Muscle layer of duodenum (tissue), 2 donors: Measurements from ENCODE around the gene ZNF132.
"Not testable (repeated sequence)": the region's sequence is repeated elsewhere in the genome, so short reads cannot be mapped to it uniquely, and the experiment has no call there.

Source experiments
- H3K27ac ChIP-seq: one replicate; pipeline ENCODE4 v1.7.0; 2013; ENCODE audit warnings: mild to moderate bottlenecking, low read length
- H3K27me3 ChIP-seq: one replicate; pipeline ENCODE4 v1.7.0; 2013; ENCODE audit warnings: low read depth, mild to moderate bottlenecking, control low read depth, low read length
- H3K36me3 ChIP-seq, 2 donors: one replicate each; pipeline ENCODE4 v1.7.0; 2013; ENCODE audit warnings: low read length in 2 of 2, control low read depth in 1 of 2, mild to moderate bottlenecking in 1 of 2; ENCODE audit not compliant: insufficient read depth in 2 of 2, control insufficient read depth in 1 of 2
- H3K4me1 ChIP-seq, 2 donors: one replicate each; pipeline ENCODE4 v1.7.0; 2013; ENCODE audit warnings: low read length in 2 of 2, mild to moderate bottlenecking in 2 of 2, control low read depth in 1 of 2, moderate library complexity in 1 of 2; ENCODE audit not compliant: insufficient read depth in 2 of 2, control insufficient read depth in 1 of 2
- H3K4me3 ChIP-seq, 2 donors: one replicate each; pipeline ENCODE4 v1.7.0; 2013; ENCODE audit warnings: low read length in 2 of 2, low read depth in 1 of 2, mild to moderate bottlenecking in 1 of 2
- H3K9me3 ChIP-seq, 2 donors: one replicate each; pipeline ENCODE4 v1.7.0; 2013; ENCODE audit warnings: low read length in 2 of 2, control low read depth in 1 of 2, mild to moderate bottlenecking in 1 of 2; ENCODE audit not compliant: control insufficient read depth in 1 of 2
- donor health status: healthy.

Gene ZNF132

GRCh38 chr19:58439576-58440554, at the start of gene ZNF132:
ZNF132 (minus strand) TSS chr19:58440153; CDS start chr19:58439821, 332 bp downstream.
- H3K4me3 ChIP-seq: peak within 1 kb of the TSS; percentile 83 to 86
- H3K27ac ChIP-seq: peak within 1 kb of the TSS; percentile 67
- H3K9me3 ChIP-seq: peaks cover 29 to 38% of the 10 kb centered on the region in 2 donors
- peaks cover 19 to 34% of the 10 kb centered on the region in 2 donors for H3K36me3 ChIP-seq
- peaks cover 3 to 19% of the 10 kb centered on the region in 2 donors for H3K4me1 ChIP-seq
- H3K27me3 ChIP-seq: no peaks in the 10 kb centered on the region

DNA sequence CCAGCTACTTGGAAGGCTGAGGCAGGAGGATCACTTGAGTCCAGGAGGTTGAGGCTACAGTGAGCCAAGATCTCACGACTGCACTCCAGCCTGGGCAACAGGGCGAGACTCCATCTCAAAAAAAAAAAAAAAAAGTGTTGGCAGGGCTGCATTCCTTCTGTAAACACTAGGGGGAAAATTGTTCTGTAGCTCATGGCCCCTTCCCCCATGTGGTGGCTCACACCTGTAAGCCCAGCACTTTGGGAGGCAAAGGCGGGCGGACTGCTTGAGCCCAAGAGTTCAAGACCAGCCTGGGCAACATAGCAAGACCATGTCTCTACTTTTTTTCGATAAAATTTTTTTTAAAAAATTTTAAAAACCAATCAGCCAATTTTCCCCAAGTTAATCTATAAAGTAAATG, 44.4 kb upstream of the ZNF132 start:
- not testable (repeated sequence) for H3K4me3 ChIP-seq, H3K27me3 ChIP-seq, H3K27ac ChIP-seq, H3K9me3 ChIP-seq, H3K4me1 ChIP-seq
- H3K36me3 ChIP-seq: peaks cover 4 to 26% of the 10 kb centered on the region in 2 donors

DNA sequence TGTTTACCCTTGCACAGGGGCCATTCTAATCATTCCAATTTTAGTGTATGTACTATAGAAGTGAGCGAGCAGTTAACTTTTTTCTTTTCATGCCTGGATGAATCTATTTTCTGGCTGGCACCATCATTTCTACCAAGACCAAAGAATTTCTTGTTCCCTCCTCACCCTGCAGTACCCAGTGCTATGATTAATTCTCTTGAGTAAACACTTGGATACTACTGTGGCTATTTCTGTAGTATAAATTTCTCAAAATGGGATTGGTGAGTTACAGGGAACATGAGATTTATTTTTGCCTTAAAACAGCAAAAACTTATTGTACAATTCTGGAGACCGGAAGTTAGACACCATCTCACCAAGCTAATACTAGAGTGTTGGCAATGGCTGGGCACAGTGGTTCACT, 43.8 kb upstream of the ZNF132 start:
- no peaks in the 10 kb centered on the region for H3K4me1 ChIP-seq
- H3K36me3 ChIP-seq: peaks cover 4 to 32% of the 10 kb centered on the region in 2 donors
- no peak overlapping the region for H3K27ac ChIP-seq
- H3K4me3 ChIP-seq: no peak overlapping the region
- no peaks in the 10 kb centered on the region for H3K27me3 ChIP-seq
- no peaks in the 10 kb centered on the region for H3K9me3 ChIP-seq

- H3K27me3 ChIP-seq: no peaks in the 10 kb centered on the region
- peaks cover 4 to 34% of the 10 kb centered on the region in 2 donors for H3K36me3 ChIP-seq
- H3K4me1 ChIP-seq: no peaks in the 10 kb centered on the region
- H3K27ac ChIP-seq: no peak overlapping the region
- H3K4me3 ChIP-seq: no peak overlapping the region
- no peaks in the 10 kb centered on the region for H3K9me3 ChIP-seq
These were observed 42.4 kb upstream of the ZNF132 start for GRCh38 chr19:58482372-58482771.

DNA sequence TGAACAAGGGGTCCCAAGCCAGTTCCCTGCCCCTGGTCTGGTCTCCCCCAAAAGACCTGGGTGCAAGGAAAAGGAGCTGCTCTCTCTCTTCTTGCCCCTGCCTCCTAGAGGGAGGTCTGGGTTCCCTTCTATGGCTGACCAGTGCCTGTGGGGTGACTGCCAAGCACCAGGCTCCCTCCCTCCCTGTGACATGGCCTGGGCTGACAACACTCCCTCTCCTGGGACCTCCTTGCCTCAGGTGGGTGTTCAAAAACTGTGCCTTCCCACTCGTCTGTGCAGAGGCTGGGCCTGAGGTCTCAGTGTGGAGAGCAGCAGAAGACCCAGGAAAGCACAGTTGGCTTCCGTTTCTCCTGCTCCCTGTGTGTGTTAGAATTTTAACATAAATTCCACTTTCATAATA, 40.9 kb upstream of the ZNF132 start:
- Histone ChIP-seq H3K4me3 (no peak overlapping the region), H3K27me3 (no peaks in the 10 kb centered on the region), H3K9me3 (no peaks in the 10 kb centered on the region), H3K36me3 (peaks cover 4 to 34% of the 10 kb centered on the region in 2 donors), H3K4me1 (peaks cover 4 to 10% of the 10 kb centered on the region in 2 donors), H3K27ac (no peak overlapping the region)

DNA sequence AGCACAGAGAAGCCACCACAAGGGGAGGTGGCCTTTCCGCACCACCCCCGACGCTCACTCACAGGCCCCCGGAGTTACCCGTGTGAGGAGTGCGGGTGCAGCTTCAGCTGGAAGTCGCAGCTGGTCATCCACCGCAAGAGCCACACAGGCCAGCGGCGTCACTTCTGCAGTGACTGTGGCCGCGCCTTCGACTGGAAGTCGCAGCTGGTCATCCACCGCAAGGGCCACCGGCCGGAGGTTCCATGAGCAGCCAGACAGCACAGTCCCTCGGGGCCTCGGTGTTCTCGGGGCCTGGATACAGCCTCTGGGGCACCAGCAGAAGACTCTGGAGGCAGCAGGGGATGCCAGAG, 40.5 kb upstream of the ZNF132 start:
- H3K36me3 ChIP-seq: peaks cover 4 to 34% of the 10 kb centered on the region in 2 donors
- H3K9me3 ChIP-seq: no peaks in the 10 kb centered on the region
- no peaks in the 10 kb centered on the region for H3K27me3 ChIP-seq
- no peak overlapping the region for H3K27ac ChIP-seq
- peaks cover 4 to 10% of the 10 kb centered on the region in 2 donors for H3K4me1 ChIP-seq
- no peak overlapping the region for H3K4me3 ChIP-seq

GRCh38 chr19:58479736-58480480, 40.0 kb upstream of the ZNF132 start:
- Histone ChIP-seq H3K36me3 (peaks cover 4 to 34% of the 10 kb centered on the region in 2 donors), H3K4me1 (peaks cover 4 to 15% of the 10 kb centered on the region in 2 donors), H3K4me3 (no peak overlapping the region), H3K27ac (no peak overlapping the region), H3K27me3 (no peaks in the 10 kb centered on the region), H3K9me3 (no peaks in the 10 kb centered on the region)

DNA sequence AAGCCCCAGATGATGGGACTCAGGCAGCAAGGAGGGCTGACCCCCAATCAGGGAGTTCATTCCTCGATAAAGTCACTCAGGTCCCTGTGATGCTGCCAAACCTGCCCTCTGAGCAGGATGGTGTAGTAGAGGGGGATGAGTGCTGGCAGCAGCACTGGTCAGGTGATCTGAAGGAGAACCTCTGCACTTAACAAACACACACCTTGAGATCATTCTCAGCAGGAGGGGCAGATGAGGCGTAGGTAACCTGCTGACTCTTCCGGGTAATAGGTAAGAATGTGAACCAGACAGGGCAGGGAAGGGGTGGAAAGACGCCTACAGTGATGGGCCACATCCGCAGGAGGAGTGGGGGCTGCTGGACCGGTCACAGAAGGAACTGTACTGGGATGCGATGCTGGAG, 39.4 kb upstream of the ZNF132 start:
- H3K4me1 ChIP-seq: peaks cover 4 to 16% of the 10 kb centered on the region in 2 donors
- H3K27ac ChIP-seq: no peak overlapping the region
- no peaks in the 10 kb centered on the region for H3K27me3 ChIP-seq
- H3K9me3 ChIP-seq: no peaks in the 10 kb centered on the region
- H3K4me3 ChIP-seq: no peak overlapping the region
- peaks cover 4 to 34% of the 10 kb centered on the region in 2 donors for H3K36me3 ChIP-seq

DNA sequence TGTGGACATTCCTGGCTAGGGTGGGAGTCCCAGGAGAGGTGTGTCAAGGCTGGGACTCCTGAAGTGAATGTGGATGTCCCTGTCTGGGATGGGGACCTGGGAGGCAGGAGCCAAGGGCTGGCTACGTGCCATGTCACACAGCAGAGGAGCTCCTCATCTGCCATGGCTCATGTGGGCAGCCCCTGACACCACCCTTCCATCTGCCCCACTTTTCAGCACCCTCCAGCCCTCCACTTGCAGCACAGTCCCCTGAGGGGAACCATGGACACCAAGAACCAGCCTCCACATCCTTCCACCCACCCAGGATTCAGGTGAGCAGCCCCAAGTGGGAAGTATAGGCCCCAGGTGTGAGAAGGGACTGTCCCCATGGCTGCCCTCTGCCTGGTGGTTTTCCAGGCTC, 37.9 kb upstream of the ZNF132 start:
- H3K36me3 ChIP-seq: peaks cover 4 to 43% of the 10 kb centered on the region in 2 donors
- H3K27me3 ChIP-seq: no peaks in the 10 kb centered on the region
- H3K4me1 ChIP-seq: peaks cover 4 to 16% of the 10 kb centered on the region in 2 donors
- H3K4me3 ChIP-seq: no peak overlapping the region
- H3K9me3 ChIP-seq: no peaks in the 10 kb centered on the region
- H3K27ac ChIP-seq: no peak overlapping the region

GRCh38 chr19:58477130-58477529, 37.2 kb upstream of the ZNF132 start:
- peak overlapping the region; percentile 73 to 76 for H3K4me3 ChIP-seq
- H3K36me3 ChIP-seq: peaks cover 11 to 48% of the 10 kb centered on the region in 2 donors
- peak overlapping the region; percentile 91 for H3K27ac ChIP-seq
- peaks cover 4 to 16% of the 10 kb centered on the region in 2 donors for H3K4me1 ChIP-seq
- H3K27me3 ChIP-seq: no peaks in the 10 kb centered on the region
- no peaks in the 10 kb centered on the region for H3K9me3 ChIP-seq

GRCh38 chr19:58476498-58477015, 36.6 kb upstream of the ZNF132 start:
- peak overlapping the region; percentile 91 for H3K27ac ChIP-seq

More at GRCh38 chr19:58476498-58477015, 36.6 kb upstream of the ZNF132 start:
- H3K36me3 ChIP-seq: peaks cover 14 to 51% of the 10 kb centered on the region in 2 donors
- H3K27me3 ChIP-seq: no peaks in the 10 kb centered on the region
- peaks cover 4 to 16% of the 10 kb centered on the region in 2 donors for H3K4me1 ChIP-seq
- H3K4me3 ChIP-seq: peak overlapping the region; percentile 73 to 76
- no peaks in the 10 kb centered on the region for H3K9me3 ChIP-seq
